H9 (cell line): ENCODE data around the gene VPS35L. TPM values are rescaled to one million over a fixed set of nuclear protein-coding genes. Genes with fewer than 3 reads are reported as not detected.

Experiments
- DNase-seq: peaks from one replicate; pipeline ENCODE4 v3.0.0-alpha.2; 2017
- H2AFZ ChIP-seq: one replicate; pipeline ENCODE4 v1.6.1; 2013; ENCODE audit warnings: mild to moderate bottlenecking, low read length, control low read depth, moderate library complexity
- H2AK5ac ChIP-seq: 2 replicates; pipeline ENCODE4 v1.6.1; 2013; ENCODE audit warnings: low read length, control low read depth, mixed read lengths; ENCODE audit not compliant: insufficient read length
- H2BK120ac ChIP-seq: one replicate; pipeline ENCODE4 v1.6.1; 2013; ENCODE audit warnings: low read depth, mild to moderate bottlenecking, low read length, control low read depth, inconsistent platforms; ENCODE audit not compliant: poor library complexity, severe bottlenecking
- H2BK12ac ChIP-seq: 2 replicates; pipeline ENCODE4 v1.6.1; 2013; ENCODE audit warnings: low read length, control low read depth, mixed read lengths, low read depth; ENCODE audit not compliant: insufficient read length
- H2BK15ac ChIP-seq: 2 replicates; pipeline ENCODE4 v1.6.1; 2013; ENCODE audit warnings: low read depth, low read length, control low read depth
- H2BK20ac ChIP-seq: one replicate; pipeline ENCODE4 v1.6.1; 2013; ENCODE audit warnings: low read depth, mild to moderate bottlenecking, low read length, control low read depth, inconsistent platforms; ENCODE audit not compliant: poor library complexity, severe bottlenecking
- H2BK5ac ChIP-seq: 2 replicates; pipeline ENCODE4 v1.6.1; 2013; ENCODE audit warnings: low read length, control low read depth, mixed read lengths; ENCODE audit not compliant: insufficient read length
- H3K14ac ChIP-seq: 2 replicates; pipeline ENCODE4 v1.6.1; 2013; ENCODE audit warnings: low read length, control low read depth; ENCODE audit not compliant: insufficient read depth
- H3K18ac ChIP-seq: 2 replicates; pipeline ENCODE4 v1.6.1; 2013; ENCODE audit warnings: low read depth, mild to moderate bottlenecking, mixed read lengths, low read length, control low read depth; ENCODE audit not compliant: insufficient read length
- H3K23ac ChIP-seq: 2 replicates; pipeline ENCODE4 v1.6.1; 2013; ENCODE audit warnings: low read length, control low read depth, mixed read lengths, low read depth; ENCODE audit not compliant: insufficient read length
- H3K23me2 ChIP-seq: 2 replicates; pipeline ENCODE4 v1.6.1; 2013; ENCODE audit warnings: low read depth, mild to moderate bottlenecking, mixed read lengths, low read length, control low read depth; ENCODE audit not compliant: insufficient read length, poor library complexity, severe bottlenecking
- H3K27ac ChIP-seq: 2 replicates; pipeline ENCODE4 v1.5.1; 2013; ENCODE audit warnings: low read length, control low read depth, mixed read lengths, low read depth; ENCODE audit not compliant: insufficient read length
- H3K27me3 ChIP-seq: 2 replicates; pipeline ENCODE4 v1.6.1; 2013; ENCODE audit warnings: low read length, control low read depth, inconsistent platforms; ENCODE audit not compliant: insufficient read depth
- H3K4ac ChIP-seq: 2 replicates; pipeline ENCODE4 v1.6.1; 2013; ENCODE audit warnings: low read depth, mild to moderate bottlenecking, control low read depth, inconsistent platforms, low read length, moderate library complexity
- H3K4me1 ChIP-seq: 2 replicates; pipeline ENCODE4 v1.6.1; 2013; ENCODE audit warnings: low read length, control low read depth, inconsistent platforms; ENCODE audit not compliant: insufficient read depth
- H3K4me2 ChIP-seq: 2 replicates; pipeline ENCODE4 v1.6.1; 2013; ENCODE audit warnings: low read length, control low read depth, mixed read lengths; ENCODE audit not compliant: insufficient read length, insufficient read depth
- H3K56ac ChIP-seq: 2 replicates; pipeline ENCODE4 v1.6.1; 2013; ENCODE audit warnings: low read depth, mild to moderate bottlenecking, mixed read lengths, low read length, control low read depth; ENCODE audit not compliant: insufficient read length
- H3K79me1 ChIP-seq: 2 replicates; pipeline ENCODE4 v1.6.1; 2013; ENCODE audit warnings: low read depth, mild to moderate bottlenecking, moderate library complexity, low read length, control low read depth, inconsistent platforms; ENCODE audit not compliant: insufficient read depth, poor library complexity, severe bottlenecking
- H3K79me2 ChIP-seq: 2 replicates; pipeline ENCODE4 v1.6.1; 2013; ENCODE audit warnings: low read length, control low read depth, inconsistent platforms; ENCODE audit not compliant: insufficient read depth
- H3K9ac ChIP-seq: 2 replicates; pipeline ENCODE4 v1.6.1; 2013; ENCODE audit warnings: low read length, control low read depth, mixed read lengths; ENCODE audit not compliant: insufficient read length; ENCODE audit errors: extremely low read depth
- H3K9me3 ChIP-seq: one replicate; pipeline ENCODE4 v1.6.1; 2013; ENCODE audit warnings: low read depth, low read length, inconsistent platforms; ENCODE audit not compliant: control insufficient read depth
- H3T11ph ChIP-seq: one replicate; pipeline ENCODE4 v1.6.1; 2013; ENCODE audit warnings: mild to moderate bottlenecking, low read length, control low read depth, inconsistent platforms
- H4K20me1 ChIP-seq: one replicate; pipeline ENCODE4 v1.6.1; 2013; ENCODE audit not compliant: control insufficient read depth, insufficient read length, insufficient read depth
- H4K5ac ChIP-seq: 2 replicates; pipeline ENCODE4 v1.6.1; 2013; ENCODE audit warnings: low read depth, mild to moderate bottlenecking, mixed read lengths, low read length, control low read depth; ENCODE audit not compliant: insufficient read length
- H4K8ac ChIP-seq: replicated peaks from 2 replicates; pipeline ENCODE4 v1.6.1; 2013; ENCODE audit warnings: low read length, control low read depth, mixed read lengths, low read depth; ENCODE audit not compliant: insufficient read length
- H4K91ac ChIP-seq: 2 replicates; pipeline ENCODE4 v1.6.1; 2013; ENCODE audit warnings: low read depth, mild to moderate bottlenecking, moderate library complexity, mixed read lengths, low read length, control low read depth; ENCODE audit not compliant: insufficient read length
- H3K27ac Mint-ChIP-seq, 3 experiments: 2 replicates in 2 of 3; 3 replicates in 1 of 3; pipeline ENCODE4 v1.8.0; 2020 to 2021; ENCODE audit warnings: mixed read lengths in 3 of 3, mild to moderate bottlenecking in 1 of 3, moderate library complexity in 1 of 3
- H3K27me3 Mint-ChIP-seq: 2 replicates; pipeline ENCODE4 v1.8.0; 2021; ENCODE audit warnings: low read depth, mild to moderate bottlenecking, moderate library complexity, mixed read lengths
- H3K36me3 Mint-ChIP-seq, 3 experiments: 2 replicates in 2 of 3; 3 replicates in 1 of 3; pipeline ENCODE4 v1.8.0; 2020 to 2021; ENCODE audit warnings: low read depth in 3 of 3, mixed read lengths in 3 of 3; ENCODE audit not compliant: insufficient read depth in 1 of 3
- H3K4me1 Mint-ChIP-seq, 2 experiments: 2 replicates each; pipeline ENCODE4 v1.8.0; 2020; ENCODE audit warnings: mixed read lengths in 2 of 2
- H3K4me3 Mint-ChIP-seq, 2 experiments: 2 replicates in 1 of 2; 3 replicates in 1 of 2; pipeline ENCODE4 v1.8.0; 2020 to 2021; ENCODE audit warnings: mild to moderate bottlenecking in 2 of 2, mixed read lengths in 2 of 2, moderate library complexity in 1 of 2
- H3K9me3 Mint-ChIP-seq, 2 experiments: 2 replicates in 1 of 2; 3 replicates in 1 of 2; pipeline ENCODE4 v1.8.0; 2020; ENCODE audit warnings: mild to moderate bottlenecking in 2 of 2, mixed read lengths in 2 of 2, moderate library complexity in 1 of 2
- CTCF ChIP-seq: fragments of 200-600 bp; sonication (generic); conservative IDR thresholded peaks from 3 replicates; pipeline ENCODE4 v1.8.0; 2021; ENCODE audit warnings: antibody characterized with exemption, mild to moderate bottlenecking
- WGBS: extraction: QIAGEN DNeasy Blood & Tissue Kit; methylation state at CpG from one replicate; pipeline ENCODE4 v1.1.7; 2013; ENCODE audit warnings: missing lambda C conversion rate, low lambda C conversion rate, mixed read lengths; ENCODE audit not compliant: insufficient read length; ENCODE audit errors: extremely low coverage; 5-methylcytosine and 5-hydroxymethylcytosine counted together
- total RNA-seq: library from RNA; stranded (reverse); gene quantifications from 2 replicates; pipeline ENCODE4 v1.2.1, GENCODE V29; 2021

Gene VPS35L
- total RNA-seq, 1 experiment from 2014 or later, result 58.4 TPM

GRCh38 chr16:19722269-19722952 lies 166.9 kb downstream of the VPS35L start:
- no peak overlapping the region for H2BK15ac ChIP-seq
- no peak overlapping the region for H3K14ac ChIP-seq
- H3K4me1 ChIP-seq, result no peaks in the 10 kb centered on the region; the same call in 1 of the 2 replicates
- Mint-ChIP-seq H3K4me3 (no peak overlapping the region), H3K27me3 (no peaks in the 10 kb centered on the region), H3K27ac (no peak overlapping the region; a peak in 1 of 7 replicates), H3K4me1 (peaks cover 37 to 45% of the 10 kb centered on the region in 2 experiments), H3K9me3 (no peaks in the 10 kb centered on the region), H3K36me3 (peaks cover 0 to 3% (median under 1%) of the 10 kb centered on the region in 3 experiments; a peak in 3 of 7 replicates)
- no peaks in the 10 kb centered on the region for H3K79me1 ChIP-seq
- no peak overlapping the region for H3K4ac ChIP-seq
- no peak for TF ChIP-seq CTCF
- peaks cover 7% of the 10 kb centered on the region for H3K23me2 ChIP-seq
- no peak overlapping the region for H2BK120ac ChIP-seq
- no peaks in the 10 kb centered on the region for H4K20me1 ChIP-seq
- H3K9me3 ChIP-seq, result no peaks in the 10 kb centered on the region
- H3K4me2 ChIP-seq, result no peak overlapping the region
- WGBS, result no CpG with 5 or more reads among the region's 11 CpGs
- no peaks in the 10 kb centered on the region for H3K27me3 ChIP-seq
- H3K23ac ChIP-seq, result no peak overlapping the region
- H2BK12ac ChIP-seq, result no peak overlapping the region
- no peak overlapping the region for H2BK20ac ChIP-seq
- no peak overlapping the region for H2AFZ ChIP-seq
- H3K56ac ChIP-seq, result no peak overlapping the region
- H4K91ac ChIP-seq, result no peak overlapping the region
- H4K5ac ChIP-seq, result no peak overlapping the region
- H4K8ac ChIP-seq, result no peak overlapping the region
- H3T11ph ChIP-seq, result no peak overlapping the region
- no peak overlapping the region for H3K27ac ChIP-seq
- H2AK5ac ChIP-seq, result no peak overlapping the region
- no peak overlapping the region for H2BK5ac ChIP-seq
- no peak for DNase-seq
- H3K79me2 ChIP-seq, result peaks cover 1% of the 10 kb centered on the region; the same call in 1 of the 2 replicates
- H3K9ac ChIP-seq, result no peak overlapping the region
- H3K18ac ChIP-seq, result no peak overlapping the region
